Urothelium cell line (cell line): ENCODE data around the gene ZCCHC14.
A peak's percentile ranks its signal among the peaks of the same experiment; 100 is the strongest.
"Not testable (repeated sequence)": the region's sequence is repeated elsewhere in the genome, so short reads cannot be mapped to it uniquely, and the experiment has no call there.

Experiments used
- DNase-seq: peaks from one replicate; pipeline ENCODE4 v3.0.0; 2011; ENCODE audit warnings: low spot score, mixed read lengths
- FAIRE-seq: peaks from 2 replicates; lab custom pipeline; 2011; peaks lifted over from hg19 to GRCh38; lab: Jason Lieb, UNC

ZCCHC14 gene

DNA sequence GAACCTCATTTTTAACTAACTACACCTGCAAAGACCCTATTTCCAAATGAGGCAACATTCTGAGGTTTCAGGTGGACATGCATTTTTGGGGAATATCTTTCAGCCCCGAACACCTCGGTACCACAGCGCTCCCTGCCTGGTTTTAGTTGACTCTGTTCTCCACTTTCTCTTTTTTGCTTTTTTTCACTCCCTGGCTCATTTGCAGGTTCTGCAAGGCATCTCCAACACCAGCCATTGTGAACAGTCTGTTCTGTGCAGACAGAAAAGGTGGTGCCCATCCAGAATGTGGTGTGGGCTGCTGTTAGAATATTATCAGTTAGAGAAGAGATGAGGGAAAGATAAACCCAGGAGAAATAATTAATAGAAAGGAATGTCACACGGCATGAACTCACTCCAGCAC lies 32.5 kb upstream of the ZCCHC14 start:
- DNase-seq: no peak
- FAIRE-seq: no peak

DNA sequence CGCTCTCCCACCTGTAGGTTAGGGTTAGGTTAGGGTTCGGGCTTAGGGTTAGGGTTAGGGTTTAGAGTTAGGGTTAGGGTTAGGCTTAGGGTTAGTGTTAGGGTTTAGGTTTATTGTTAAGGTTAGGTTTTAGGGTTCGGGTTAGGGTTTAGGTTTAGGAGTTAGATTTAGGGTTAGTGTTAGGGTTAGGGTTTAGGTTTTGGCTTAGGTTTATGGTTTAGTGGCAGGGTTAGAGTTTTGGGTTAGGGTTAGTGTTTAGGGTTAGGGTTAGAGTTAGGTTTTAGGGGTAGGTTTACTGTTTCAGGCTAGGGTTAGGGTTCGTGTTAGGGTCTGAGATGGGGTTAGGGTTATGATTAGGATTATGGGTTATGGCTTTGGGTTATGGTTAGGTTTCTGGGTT lies 31.6 kb upstream of the ZCCHC14 start:
- FAIRE-seq (no peak), DNase-seq (no peak)

DNA sequence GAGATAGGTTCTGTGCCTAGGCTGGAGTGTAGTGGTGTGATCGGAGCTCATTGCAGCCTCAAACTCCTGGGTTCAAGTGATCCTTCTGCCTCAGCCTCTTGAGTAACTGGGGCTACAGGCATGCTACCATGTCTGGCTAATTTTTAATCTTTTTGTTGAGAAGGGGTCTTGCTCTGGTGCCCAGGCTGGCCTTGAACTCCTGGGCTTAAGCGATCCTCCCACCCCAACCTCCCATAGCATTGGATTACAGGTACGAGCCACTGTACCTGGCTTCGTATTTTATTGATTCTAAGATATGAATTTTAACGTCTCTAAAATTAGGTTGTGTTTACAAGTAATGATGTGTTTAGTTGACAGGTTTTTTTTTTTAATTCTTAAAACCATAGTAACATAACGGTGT lies 30.8 kb upstream of the ZCCHC14 start:
- FAIRE-seq, DNase-seq: not testable (repeated sequence)

DNA sequence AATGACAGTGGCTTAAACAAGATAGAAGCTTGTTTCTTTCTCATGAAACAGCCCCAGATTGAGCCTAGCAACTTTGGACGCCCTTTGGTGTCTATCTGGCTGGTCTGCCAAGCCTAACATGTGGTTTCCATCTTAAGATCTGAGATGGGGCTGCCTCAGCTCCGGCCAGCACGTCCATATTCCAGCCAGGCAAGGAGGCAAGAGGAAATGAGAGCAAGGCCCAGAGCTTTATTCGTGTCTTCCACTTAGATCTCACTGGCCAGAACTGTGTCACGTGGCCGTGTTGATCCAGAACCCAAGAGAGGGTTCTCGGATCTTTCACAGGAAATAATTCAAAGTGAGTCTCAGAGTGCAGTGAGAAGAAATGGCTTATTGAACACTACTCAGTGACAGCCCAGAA lies 28.9 kb upstream of the ZCCHC14 start:
- not testable (repeated sequence) for FAIRE-seq, DNase-seq

DNA sequence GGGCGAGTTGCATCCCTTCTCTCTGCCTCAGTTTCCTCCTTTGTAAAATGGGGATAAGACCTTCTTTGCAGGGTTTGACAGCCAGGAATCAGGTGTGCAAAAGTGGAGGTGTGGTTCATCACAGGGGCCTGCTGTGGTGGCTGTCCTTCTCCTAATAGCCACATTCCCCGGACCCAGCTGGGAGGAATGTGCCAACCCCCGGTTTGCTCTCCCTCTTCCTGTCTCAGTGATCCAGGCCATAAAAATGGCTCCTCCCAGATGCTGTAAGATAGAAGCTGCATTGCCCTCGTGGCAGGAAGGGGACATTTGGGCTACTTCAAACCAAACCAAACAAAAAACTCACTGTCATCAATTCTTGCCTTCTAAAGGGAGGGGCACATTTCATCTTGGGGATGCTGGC lies 26.3 kb upstream of the ZCCHC14 start:
- not testable (repeated sequence) for FAIRE-seq
- peak; percentile 32 for DNase-seq

DNA sequence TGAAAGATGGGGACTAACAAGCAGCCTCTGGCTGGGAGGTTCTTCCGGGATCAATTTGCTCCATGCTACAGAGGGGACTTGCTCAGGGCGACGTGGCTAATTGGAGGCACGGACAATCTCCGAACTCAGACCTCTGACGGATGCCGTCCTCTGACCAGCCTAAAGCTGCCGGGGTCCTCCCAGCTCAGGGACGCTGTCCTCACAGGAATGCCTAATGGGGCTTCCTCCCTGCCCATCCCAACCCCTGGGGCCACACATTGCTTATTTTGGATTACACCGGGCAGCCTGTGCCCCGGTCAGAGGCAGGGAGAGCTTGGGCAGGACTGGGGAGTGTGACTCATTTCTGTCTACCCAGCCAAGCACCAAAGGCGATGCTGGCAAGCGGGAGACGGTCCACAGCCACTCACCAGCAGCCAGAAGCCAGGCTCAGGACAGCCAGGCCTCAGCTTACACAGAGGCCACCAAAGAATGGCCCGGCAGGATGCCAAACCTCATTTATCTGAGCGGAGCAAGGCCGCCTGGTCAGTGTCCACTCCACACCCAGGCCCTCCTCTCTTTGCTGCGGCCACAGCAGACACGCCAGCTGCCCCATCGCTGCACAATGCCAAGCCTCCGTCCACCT lies 25.7 kb upstream of the ZCCHC14 start:
- peak; percentile 31 for DNase-seq
- FAIRE-seq: not testable (repeated sequence)

DNA sequence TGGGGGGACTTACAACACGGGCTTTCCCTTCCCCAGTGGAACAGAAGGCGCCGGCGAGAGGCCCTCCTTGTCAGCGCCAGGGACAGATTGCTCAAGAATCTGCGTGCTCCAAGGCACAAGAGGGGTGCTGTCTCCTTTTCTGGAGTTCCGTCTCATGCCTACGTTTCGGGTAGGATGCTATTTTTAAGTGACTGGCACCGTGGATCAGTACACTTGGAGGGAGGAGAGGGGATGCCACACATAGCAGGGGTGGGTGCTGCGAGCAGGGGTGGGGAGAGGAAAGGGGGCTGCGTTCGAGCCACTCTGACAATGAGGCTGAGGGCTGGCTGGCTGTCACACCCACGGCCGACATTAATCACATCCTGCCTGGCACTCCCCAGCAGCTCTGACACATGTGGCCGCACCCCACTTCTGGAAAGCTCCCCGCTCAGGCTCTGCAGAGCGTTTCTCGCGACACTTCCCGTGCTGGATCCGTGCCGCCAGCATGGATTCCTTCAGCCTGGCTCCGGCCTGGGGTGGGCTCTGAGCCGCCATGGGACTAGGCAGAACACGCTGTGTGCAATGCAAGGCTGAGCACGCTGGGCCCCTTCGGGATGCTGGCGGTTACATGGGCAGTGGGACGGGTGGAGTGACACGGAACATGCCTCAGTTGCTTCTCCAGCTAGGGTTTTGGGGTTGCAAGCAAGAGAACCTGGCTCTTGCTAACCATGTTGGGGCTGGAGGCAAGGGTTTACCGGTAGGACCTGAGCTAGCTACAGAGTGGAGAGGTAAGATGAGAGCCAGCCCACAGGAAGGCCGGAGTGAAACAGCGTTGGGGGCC lies 25.0 kb upstream of the ZCCHC14 start:
- not testable (repeated sequence) for DNase-seq
- peak; percentile 68 for FAIRE-seq

DNA sequence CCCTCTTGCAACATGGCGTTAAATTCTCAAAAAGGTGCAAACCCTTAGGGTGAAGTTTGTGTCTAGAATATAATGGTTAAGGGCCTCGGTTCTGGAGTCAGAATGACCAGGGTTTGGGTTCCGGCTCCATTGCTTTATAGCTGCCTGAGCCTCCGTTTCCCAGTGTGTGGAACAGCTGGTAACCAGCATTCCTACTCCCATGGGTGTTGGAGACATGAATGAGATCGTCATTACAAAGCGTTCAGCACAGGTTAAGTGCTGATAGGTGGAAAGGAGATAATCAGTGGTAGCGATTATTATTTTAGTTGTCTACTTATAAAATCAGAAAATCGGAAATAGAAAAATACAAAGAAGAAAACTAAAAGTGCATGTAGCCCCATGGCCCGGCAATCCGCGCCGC lies 23.5 kb upstream of the ZCCHC14 start:
- no peak for FAIRE-seq
- DNase-seq: no peak

DNA sequence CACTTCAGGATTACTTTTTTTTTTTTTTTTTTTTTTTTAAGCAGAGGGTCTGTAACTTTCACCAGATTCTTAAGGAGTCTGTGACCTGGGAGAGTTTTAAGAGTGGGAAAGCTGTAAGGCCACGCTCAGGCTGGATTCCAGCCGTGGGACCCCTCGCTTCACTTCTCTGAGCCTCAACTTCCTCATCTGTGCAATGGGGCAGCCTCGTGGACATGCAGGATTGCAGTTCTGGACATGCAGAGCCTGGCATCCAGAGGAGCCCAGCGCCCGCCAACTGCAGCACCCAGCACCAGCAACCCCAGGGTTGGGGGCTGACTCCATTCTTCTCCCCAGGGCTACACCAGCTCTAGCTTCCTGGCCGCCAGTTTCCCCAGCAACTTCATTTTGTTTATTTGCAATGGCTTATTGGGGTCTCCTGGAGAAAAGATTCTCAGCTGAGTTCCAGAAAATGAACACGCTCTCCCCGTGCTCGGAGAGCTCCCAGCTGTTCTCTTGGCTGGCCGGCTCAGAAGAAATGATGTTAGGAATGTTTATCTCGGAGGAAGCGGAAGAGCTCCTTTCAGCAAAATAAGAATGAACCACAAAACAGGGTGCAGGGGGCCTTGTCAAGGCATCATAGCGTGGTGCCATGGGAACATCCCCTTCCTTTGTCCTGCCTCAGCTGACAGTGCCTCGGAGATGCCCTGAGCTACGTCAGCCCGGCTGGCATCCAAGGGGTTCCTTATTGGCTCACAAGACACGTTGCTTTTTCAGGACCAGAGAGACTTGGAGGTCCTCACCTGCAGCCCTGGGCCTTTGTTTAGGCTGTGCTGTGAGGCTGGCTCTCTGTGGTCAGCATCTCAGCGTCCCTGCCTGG lies 22.9 kb upstream of the ZCCHC14 start:
- FAIRE-seq: no peak
- no peak for DNase-seq

DNA sequence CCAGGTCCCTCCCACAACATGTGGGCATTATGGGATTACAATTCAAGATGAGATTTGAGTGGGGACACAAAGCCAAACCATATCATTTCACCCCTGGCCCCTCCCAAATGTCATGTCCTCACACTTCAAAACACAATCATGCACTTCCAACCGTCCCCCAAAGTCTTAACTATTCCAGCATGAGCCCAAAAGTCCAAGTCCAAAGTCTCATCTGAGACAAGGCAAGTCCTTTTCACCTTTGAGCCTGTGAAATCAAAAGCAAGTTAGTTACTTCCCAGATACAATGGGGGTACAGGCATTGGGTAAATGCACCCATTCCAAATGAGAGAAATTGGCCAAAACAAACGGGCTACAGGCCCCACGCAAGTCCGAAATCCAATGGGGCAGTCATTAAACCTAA lies 17.0 kb upstream of the ZCCHC14 start:
- not testable (repeated sequence) for DNase-seq, FAIRE-seq

DNA sequence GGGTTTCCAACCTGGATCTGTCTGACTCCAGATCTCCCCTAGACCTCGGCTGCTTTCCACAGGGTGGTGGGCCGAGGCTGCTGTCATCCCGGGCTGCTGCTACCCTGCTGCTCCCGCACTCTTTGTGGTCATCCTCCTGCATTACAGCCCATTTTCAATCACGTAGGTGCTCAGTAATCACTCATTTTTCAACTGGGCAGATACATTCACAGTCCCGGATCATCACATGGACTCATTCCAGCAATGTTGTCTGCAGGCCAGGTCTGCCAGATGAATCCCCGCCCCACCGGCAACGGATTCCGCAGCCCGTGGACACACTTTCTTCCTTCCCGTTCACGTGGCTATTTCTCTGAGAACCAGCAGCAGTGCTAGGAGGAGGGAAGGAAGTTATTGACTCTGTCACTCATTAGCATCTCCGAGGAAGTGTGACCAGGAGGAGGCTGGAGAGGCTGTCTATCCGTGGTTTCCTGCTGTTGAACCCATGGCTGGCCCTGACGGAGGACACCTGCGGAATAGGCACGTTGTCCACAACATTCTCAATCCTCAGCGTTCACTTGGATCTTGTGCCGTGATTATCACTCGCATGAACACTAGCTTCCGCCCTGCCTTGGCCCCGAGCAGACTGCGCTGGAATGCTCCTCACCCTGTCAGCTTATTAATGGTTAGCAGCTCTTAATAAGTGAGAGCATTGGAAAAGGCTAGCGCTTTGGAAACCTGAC lies 14.7 kb upstream of the ZCCHC14 start:
- FAIRE-seq: no peak
- no peak for DNase-seq

DNA sequence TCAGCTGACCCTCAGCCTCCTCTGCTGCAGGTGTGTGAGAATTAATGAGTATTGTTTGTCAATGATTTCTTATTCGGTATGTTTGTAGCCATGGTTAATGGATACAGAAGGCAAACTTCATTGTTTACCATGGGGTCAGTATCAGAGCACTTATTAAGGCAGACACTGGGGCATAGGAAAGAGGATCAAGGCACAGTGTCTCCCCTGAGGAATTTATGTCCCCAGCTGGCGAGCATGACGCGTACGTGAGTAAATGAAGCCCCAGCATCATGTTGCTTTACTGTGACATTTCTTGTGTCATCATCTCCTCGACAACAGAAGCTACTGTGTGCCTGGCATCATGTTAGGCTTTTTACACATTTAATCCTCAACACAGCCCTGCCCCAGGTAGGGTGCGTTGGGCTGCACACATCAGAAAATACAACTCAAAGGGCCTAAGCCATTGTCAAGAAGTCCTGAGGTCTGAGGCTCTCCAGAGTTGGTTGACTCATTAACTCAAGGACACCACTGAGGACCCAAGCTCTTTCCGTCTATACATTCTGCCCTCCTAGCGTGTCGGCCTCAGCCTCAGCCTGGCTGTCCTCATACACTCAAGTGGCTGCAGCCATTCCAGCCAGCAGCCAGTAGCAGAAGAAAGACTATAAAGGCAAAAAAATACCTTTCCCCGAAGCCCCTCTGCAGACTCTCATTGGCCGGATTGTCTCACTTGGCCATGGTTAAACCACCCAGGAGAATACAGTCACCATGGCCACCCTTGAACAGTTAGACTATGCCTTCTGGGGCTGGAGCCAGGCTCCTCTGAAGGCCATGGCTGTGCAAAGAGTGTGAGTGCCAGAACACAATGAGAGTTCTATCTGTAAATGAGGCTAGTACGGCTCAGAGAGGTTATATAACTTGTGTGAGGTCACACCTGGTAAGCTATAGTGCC lies 13.9 kb upstream of the ZCCHC14 start:
- FAIRE-seq (no peak), DNase-seq (no peak)

DNA sequence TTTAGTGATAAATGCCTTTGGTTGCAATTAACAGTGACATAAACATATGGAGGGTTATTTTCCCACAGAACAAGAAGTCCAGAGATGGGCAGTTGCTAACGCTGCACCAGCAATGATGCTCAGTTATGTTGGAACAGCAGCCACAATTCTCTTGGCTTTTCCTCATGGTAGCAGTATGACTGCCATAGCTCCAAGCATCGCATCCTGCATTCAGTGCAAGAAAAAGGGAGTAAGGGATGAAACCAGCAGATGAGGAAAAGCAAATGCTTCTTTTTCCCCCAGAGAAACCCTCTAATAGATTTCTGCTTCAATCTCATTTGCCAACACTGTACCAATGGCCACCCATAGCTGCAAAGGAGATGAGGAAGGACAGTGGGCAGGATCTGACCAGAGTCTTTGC lies 13.0 kb upstream of the ZCCHC14 start:
- no peak for DNase-seq
- FAIRE-seq: no peak

DNA sequence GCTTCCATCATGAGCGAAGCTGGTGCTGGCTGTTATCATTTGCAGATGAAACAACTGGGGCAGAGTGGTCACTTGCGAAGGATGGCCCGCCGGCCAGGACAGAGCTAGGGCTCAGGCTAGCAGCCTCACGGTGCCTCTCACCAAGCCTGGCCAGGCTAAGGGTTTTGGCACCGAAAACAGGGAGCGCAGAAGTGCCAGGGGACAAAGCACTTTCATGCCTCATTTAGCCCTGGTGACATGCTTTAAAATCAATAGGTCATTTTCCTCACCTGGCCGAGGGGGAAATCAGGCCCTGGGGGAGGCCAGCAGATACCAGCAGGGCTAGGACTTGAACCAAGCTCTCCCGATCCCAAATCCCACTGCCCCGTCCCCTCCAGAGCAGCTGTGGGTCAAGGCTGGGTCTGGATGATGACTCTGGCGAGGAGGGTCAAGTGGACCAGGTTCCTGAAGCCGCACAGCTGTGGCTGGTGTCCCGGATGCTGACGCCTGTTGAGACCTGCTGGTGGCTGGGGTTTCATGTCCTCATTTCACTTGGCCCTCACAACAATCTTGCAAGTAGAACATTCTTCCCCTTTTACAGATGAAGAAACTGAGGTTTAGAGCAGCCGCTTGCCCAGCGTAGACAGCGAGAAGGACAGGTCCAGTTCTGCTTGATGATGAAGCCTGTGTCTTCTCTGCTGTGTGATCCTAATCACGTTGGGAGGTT lies 10.6 kb upstream of the ZCCHC14 start:
- DNase-seq, FAIRE-seq: not testable (repeated sequence)

DNA sequence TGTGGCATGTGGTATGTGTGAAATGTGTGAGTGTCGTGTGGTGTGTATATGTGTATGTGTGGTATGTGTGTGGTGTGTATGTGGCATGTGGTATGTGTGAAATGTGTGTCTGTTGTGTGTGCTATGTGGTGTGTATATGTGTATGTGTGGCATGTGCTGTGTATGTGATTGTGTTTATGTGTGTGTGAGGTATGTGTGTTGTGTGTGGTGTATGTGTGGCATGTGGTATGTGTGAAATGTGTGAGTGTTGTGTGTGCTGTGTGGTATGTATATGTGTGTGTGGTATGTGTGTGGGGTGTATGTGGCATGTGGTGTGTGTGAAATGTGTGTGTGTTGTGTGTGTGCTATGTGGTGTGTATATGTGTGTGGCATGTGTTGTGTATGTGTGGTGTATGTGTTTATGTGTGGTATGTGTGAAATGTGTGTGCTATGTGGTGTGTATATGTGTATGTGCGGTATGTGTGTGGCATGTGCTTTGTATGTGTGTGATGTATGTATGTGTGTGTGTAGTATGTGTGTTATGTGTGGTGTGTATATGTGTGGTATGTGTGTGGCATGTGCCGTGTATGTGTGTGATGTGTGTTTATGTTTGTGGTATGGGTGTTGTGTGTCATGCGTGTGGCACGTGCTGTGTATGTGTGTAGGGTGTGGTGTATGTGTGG lies 9.6 kb upstream of the ZCCHC14 start:
- DNase-seq (no peak), FAIRE-seq (peak; percentile 99)

DNA sequence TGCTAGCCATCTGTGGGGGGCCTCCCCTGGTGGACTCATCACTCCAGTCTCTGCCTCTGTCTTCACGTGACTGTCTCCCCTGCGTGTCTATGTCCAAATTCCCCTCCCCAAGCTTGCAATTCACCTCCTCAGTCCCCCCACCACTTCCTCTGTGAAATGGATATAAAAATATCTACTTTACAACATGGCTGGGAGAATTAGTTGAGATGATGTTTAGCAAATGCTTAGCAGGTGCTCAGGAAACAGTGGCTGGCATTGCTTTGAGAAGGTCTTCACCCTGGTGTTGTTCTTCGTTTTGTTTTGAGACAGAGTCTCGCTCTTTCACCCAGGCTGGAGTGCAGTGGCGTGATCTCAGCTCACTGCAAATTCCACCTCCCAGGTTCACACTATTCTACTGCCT lies 8.3 kb upstream of the ZCCHC14 start:
- FAIRE-seq: no peak
- DNase-seq: no peak

DNA sequence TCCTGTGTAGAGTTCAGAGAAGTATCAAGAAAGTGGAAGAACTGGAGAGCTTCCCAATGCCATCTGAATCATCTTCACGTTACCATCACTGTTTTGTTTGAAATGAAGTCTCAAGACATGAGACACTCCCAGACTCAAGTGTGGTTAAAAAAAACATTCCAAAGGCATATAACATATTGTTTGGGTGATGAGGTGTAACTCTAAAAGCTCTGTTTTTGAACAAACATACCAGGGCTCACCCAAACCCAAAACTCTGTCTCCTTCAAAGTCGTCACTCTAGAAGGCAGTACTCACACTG lies 6.3 kb upstream of the ZCCHC14 start:
- FAIRE-seq (no peak), DNase-seq (peak; percentile 45)

DNA sequence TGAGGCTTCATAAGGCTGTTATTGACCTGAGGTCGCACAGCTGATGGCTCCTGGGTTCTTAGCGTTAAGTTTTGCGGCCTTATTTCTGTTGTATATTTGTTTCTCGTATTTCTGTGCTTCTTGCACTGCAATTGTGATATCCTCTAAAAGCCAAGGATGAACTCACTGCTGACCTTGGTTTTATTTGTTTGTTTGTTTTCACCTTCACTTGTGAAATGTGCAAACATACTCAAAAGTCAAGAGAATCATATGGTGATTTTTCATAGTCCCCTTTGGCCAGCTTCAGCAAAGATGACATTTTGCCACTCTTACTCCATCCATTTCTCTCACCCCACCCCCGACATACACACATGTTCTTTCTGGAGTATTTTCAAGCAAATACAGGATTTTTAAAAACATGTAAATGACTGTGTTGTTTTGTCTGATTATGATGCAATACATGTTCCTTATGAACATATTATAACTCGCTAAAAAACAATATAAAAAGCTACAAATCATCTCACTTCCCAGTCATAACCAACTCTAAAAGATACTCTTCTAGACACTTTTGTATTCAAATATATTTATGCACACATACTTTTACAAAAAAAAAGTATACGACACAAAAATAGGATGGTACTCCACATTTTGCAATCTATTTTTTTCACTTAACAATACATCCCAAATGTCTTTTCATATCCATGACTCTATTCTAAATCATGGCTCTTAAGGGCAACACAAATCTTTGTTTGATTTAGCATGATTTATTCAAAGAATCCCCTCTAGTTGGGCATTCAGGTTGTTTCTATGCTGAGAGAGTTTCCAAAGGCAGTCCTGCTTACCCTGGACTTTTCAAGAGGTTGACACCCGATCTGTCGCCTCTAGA lies 5.7 kb upstream of the ZCCHC14 start:
- FAIRE-seq (no peak), DNase-seq (no peak)
